AG08396 (cell line): ENCODE data around the gene VCY1B.
"Not testable (repeated sequence)": the region's sequence is repeated elsewhere in the genome, so short reads cannot be mapped to it uniquely, and the experiment has no call there.

Experiments used
- DNase-seq: peaks from one replicate; pipeline ENCODE4 v3.0.0; 2012; ENCODE audit warnings: low spot score, mixed read lengths

The VCY1B gene

DNA sequence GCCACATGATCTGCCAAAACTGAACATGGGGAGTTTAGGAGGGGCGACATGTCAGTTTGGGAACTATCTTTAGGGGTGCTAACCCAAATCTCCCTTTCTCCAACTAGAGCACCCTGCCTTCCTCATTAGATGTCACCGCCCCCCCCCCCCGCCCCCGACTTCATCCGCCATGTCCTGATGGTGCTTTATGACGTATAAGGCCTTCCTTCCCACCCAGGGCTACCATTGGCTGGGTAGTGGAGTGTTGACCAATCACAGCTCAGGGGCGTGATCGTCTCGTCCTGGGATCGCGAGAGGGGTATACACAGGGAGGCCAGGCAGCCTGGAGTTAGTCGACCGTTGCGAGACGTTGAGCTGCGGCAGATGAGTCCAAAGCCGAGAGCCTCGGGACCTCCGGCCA is at the start of gene VCY1B:
Gene VCY1B, plus strand, starts transcription at position 301 of the 400 bp plus-strand sequence. Its CDS starts 63 bp downstream, at position 364.
- not testable (repeated sequence) for DNase-seq

DNA sequence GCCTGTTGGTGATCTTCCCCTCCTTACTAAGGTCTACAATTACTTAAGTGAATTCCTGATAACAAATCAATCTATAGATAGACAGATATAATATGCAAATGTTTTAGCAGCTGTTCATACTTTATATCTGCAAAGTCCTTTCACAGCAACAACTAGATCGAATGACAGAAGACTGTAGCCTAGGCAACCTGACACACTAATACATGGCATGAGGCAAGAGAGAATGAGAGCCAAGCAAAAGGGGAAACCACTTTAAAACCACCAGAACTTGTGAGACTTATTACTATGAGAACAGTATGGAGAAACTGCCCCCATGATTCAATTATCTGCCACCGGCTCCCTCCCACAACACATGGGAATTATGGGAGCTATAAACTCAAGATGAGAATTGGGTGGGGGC is 44.1 kb upstream of the VCY1B start:
- not testable (repeated sequence) for DNase-seq

GRCh38 chrY:14030395-14030794 is 25.6 kb upstream of the VCY1B start:
- DNase-seq, result not testable (repeated sequence)

DNA sequence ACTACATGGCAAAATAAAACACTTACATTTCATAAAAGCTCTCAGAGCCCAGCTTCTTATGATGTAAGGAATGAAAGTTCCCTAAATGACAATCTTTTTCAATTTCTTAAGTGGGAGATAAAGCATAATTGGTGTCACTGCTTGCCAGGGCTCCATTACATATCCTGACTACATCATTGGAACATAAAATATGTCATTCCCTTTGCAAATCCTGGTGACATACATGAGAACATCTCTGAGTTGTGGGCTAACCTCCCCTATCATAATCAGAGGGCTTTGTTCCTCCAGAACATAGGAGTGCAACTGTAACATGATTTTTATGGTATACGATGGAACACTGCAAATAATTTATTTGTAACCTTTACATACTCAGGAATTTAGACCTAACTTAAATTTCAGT is 29.9 kb downstream of the VCY1B start:
- DNase-seq, result no peak
